K562 (cell line): Measurements from ENCODE around the gene AGPAT1. TPM values are rescaled to one million over a fixed set of nuclear protein-coding genes. Genes with fewer than 3 reads are reported as not detected.

ENCODE experiments used
- DDX20 ChIP-seq: fragments of 450-650 bp; IDR thresholded peaks from 2 replicates; pipeline ENCODE4 v1.6.1; 2016; ENCODE audit warnings: missing genetic modification characterization, low read depth, mild to moderate bottlenecking, missing compliant biosample characterization, moderate library complexity
- E2F3 ChIP-seq: fragments of 250-450 bp; sonication (Bioruptor Pico); IDR thresholded peaks from 2 replicates; pipeline ENCODE4 v1.4.0; 2020; ENCODE audit warnings: mild to moderate bottlenecking
- GATA2 ChIP-seq: sonication (generic); formaldehyde crosslinking; IDR thresholded peaks from 2 replicates; pipeline ENCODE4 v1.4.0; 2020; ENCODE audit warnings: mild to moderate bottlenecking, missing genetic modification reagents
- KAT8 ChIP-seq: fragments of 450-650 bp; IDR thresholded peaks from 2 replicates; pipeline ENCODE4 v1.6.1; 2016; ENCODE audit warnings: low read depth, mild to moderate bottlenecking
- KDM2B ChIP-seq: fragments of 250-450 bp; sonication (Bioruptor Pico); IDR thresholded peaks from 2 replicates; pipeline ENCODE4 v1.8.0; 2021; ENCODE audit warnings: mild to moderate bottlenecking, moderate library complexity
- NBN ChIP-seq: fragments of 450-650 bp; IDR thresholded peaks from 2 replicates; pipeline ENCODE4 v1.6.1; 2016; ENCODE audit warnings: low read depth, mild to moderate bottlenecking
- NFYB ChIP-seq: IDR thresholded peaks from 2 replicates; pipeline ENCODE4 v1.6.1; 2011; ENCODE audit warnings: mild to moderate bottlenecking, moderate library complexity; ENCODE audit not compliant: insufficient read length; ENCODE audit errors: extremely low read depth
- NONO ChIP-seq, 2 experiments: fragments of 200-400 bp in 1 of 2; fragments of 450-650 bp in 1 of 2; formaldehyde crosslinking in 1 of 2; IDR thresholded peaks; 2 replicates each; pipeline ENCODE4 v1.6.1; 2017; ENCODE audit warnings: low read depth in 2 of 2, mild to moderate bottlenecking in 2 of 2, moderate library complexity in 2 of 2, low read length in 1 of 2
- TCF3 ChIP-seq: sonication (generic); formaldehyde crosslinking; IDR thresholded peaks from 2 replicates; pipeline ENCODE4 v1.4.0; 2020; ENCODE audit warnings: mild to moderate bottlenecking, missing genetic modification reagents
- TCF7L2 ChIP-seq: fragments of 150-350 bp; IDR thresholded peaks from 2 replicates; pipeline ENCODE4 v1.6.1; 2016; ENCODE audit warnings: low read depth, mild to moderate bottlenecking, low read length, moderate library complexity
- TCFL5 ChIP-seq: fragments of 250-450 bp; sonication (Bioruptor Pico); conservative IDR thresholded peaks from 2 replicates; pipeline ENCODE4 v1.6.1; 2021; ENCODE audit warnings: mild to moderate bottlenecking, moderate library complexity, matching md5 sums
- ZNF398 ChIP-seq: fragments of 250-450 bp; sonication (Bioruptor Pico); IDR thresholded peaks from 2 replicates; pipeline ENCODE4 v1.8.0; 2021; ENCODE audit warnings: moderate library complexity, mild to moderate bottlenecking, inconsistent platforms
- polyA plus RNA-seq, 8 experiments: library from polyadenylated mRNA; depleted of rRNA in 4 of 8; stranded (reverse) in 5 of 8; unstranded in 3 of 8; fragments of >200 nt; fragmentation: Nextera tagmentation in 2 of 8; fragmentation: Illumina TruSeq in 1 of 8; extraction: Ambion mirVana in 2 of 8; extraction: Trizol in 1 of 8; gene quantifications; 2 replicates each; pipeline versions ENCODE4 v1.2.1 to v1.2.3, GENCODE V29; 2011 to 2014; ENCODE audit warnings: inconsistent platforms in 1 of 8, missing spikeins in 1 of 8
- total RNA-seq, 7 experiments: library from RNA; depleted of rRNA in 6 of 7; stranded (reverse); fragments of >200 nt in 6 of 7; fragmentation: Illumina TruSeq in 2 of 7; extraction: Trizol in 2 of 7; gene quantifications; 2 replicates each; pipeline versions ENCODE4 v1.2.1 to v1.2.3, GENCODE V29; 2011 to 2021; ENCODE audit warnings: low replicate concordance in 1 of 7
- TF ChIP-seq, protein P1 (sequence below): fragments of 250-450 bp; sonication (Bioruptor Pico); IDR thresholded peaks from 2 replicates; pipeline ENCODE4 v1.4.0; 2020; ENCODE audit warnings: mild to moderate bottlenecking
- TF ChIP-seq, protein P2 (sequence below): fragments of 250-450 bp; sonication (Bioruptor Pico); IDR thresholded peaks from 2 replicates; pipeline ENCODE4 v1.4.0; 2020
- TF ChIP-seq, protein P3 (sequence below), 3 experiments: fragments of 200-800 bp in 1 of 3; sonication (Bioruptor generic) in 1 of 3; sonication (generic) in 1 of 3; formaldehyde crosslinking in 1 of 3; IDR thresholded peaks; 2 replicates each; pipeline versions ENCODE4 v1.6.1 to v1.8.0; 2016 to 2022; ENCODE audit warnings: mild to moderate bottlenecking in 2 of 3, missing compliant biosample characterization in 2 of 3, missing genetic modification characterization in 2 of 3, missing genetic modification reagents in 1 of 3

Gene AGPAT1
- total and polyA plus RNA-seq, 9 of the 15 experiments (the other 6 are each of a cell fraction or from before 2014, with no cell fraction given) = 37.9 to 176 (median 69.4) TPM

DNA sequence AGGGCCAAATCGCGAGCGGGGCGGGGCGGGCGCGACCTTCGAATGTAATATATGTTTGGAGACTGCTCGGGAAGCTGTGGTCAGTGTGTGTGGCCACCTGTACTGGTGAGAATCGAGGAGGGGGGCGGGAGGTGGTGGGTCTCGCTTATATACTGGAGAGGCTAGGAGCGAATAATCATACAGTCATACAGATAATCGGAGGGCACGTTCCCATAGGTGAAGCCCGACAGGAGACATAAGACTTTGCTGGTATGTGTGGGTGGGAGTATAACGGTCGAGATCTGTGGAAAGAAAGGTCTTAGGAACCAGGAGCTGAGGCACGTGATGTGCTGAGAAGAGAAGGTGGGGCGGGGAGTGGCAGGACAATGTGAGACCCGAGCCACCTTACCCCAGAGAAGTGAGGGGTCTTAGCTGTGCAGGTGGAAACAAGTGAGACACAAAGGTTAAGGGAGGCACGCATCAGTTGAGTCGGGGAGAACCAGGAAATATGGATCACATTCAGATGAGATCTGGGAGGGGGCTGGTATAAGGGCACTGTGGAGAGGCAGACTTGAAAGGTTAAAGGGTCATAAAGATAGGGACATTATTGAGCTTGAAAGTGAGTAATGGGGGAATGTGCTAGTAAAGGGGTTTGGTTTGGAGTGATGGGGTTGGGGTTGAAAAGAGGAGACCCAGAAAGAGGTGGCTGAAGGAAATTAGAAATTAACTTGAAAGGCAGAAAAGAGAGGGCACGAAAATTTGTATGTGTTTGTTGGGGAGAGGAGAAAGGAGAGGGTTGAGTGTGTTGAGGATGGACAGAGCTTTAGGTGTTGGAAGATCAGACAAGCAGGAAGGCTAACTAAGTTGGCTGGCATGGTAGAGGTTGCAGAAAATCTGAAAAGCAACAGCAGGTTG is 2.9 kb upstream of the AGPAT1 start (continued):
- 0 out of 4 replicates have a peak, but pooled peaks of 1 of the 2 experiments have one; percentile 18 for TF ChIP-seq NONO (IDR thresholded peaks at IDR 0.05; ENCODE audit: low read depth in 2 of 2, low read length in 1 of 2)
- TF ChIP-seq, protein P1, sequence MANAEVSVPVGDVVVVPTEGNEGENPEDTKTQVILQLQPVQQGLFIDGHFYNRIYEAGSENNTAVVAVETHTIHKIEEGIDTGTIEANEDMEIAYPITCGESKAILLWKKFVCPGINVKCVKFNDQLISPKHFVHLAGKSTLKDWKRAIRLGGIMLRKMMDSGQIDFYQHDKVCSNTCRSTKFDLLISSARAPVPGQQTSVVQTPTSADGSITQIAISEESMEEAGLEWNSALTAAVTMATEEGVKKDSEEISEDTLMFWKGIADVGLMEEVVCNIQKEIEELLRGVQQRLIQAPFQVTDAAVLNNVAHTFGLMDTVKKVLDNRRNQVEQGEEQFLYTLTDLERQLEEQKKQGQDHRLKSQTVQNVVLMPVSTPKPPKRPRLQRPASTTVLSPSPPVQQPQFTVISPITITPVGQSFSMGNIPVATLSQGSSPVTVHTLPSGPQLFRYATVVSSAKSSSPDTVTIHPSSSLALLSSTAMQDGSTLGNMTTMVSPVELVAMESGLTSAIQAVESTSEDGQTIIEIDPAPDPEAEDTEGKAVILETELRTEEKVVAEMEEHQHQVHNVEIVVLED (CRISPR knock-in tag) = no peak
- no peak for TF ChIP-seq KAT8
- TF ChIP-seq TCF3 (CRISPR knock-in tag) = no peak
- no peak for TF ChIP-seq KDM2B (CRISPR knock-in tag)
- peak; percentile 28; the same call in 1 of the 2 replicates for TF ChIP-seq NBN
- TF ChIP-seq E2F3 (CRISPR knock-in tag) = 0 out of 2 replicates have a peak, but pooled peaks have one; percentile 15
- TF ChIP-seq, protein P2, sequence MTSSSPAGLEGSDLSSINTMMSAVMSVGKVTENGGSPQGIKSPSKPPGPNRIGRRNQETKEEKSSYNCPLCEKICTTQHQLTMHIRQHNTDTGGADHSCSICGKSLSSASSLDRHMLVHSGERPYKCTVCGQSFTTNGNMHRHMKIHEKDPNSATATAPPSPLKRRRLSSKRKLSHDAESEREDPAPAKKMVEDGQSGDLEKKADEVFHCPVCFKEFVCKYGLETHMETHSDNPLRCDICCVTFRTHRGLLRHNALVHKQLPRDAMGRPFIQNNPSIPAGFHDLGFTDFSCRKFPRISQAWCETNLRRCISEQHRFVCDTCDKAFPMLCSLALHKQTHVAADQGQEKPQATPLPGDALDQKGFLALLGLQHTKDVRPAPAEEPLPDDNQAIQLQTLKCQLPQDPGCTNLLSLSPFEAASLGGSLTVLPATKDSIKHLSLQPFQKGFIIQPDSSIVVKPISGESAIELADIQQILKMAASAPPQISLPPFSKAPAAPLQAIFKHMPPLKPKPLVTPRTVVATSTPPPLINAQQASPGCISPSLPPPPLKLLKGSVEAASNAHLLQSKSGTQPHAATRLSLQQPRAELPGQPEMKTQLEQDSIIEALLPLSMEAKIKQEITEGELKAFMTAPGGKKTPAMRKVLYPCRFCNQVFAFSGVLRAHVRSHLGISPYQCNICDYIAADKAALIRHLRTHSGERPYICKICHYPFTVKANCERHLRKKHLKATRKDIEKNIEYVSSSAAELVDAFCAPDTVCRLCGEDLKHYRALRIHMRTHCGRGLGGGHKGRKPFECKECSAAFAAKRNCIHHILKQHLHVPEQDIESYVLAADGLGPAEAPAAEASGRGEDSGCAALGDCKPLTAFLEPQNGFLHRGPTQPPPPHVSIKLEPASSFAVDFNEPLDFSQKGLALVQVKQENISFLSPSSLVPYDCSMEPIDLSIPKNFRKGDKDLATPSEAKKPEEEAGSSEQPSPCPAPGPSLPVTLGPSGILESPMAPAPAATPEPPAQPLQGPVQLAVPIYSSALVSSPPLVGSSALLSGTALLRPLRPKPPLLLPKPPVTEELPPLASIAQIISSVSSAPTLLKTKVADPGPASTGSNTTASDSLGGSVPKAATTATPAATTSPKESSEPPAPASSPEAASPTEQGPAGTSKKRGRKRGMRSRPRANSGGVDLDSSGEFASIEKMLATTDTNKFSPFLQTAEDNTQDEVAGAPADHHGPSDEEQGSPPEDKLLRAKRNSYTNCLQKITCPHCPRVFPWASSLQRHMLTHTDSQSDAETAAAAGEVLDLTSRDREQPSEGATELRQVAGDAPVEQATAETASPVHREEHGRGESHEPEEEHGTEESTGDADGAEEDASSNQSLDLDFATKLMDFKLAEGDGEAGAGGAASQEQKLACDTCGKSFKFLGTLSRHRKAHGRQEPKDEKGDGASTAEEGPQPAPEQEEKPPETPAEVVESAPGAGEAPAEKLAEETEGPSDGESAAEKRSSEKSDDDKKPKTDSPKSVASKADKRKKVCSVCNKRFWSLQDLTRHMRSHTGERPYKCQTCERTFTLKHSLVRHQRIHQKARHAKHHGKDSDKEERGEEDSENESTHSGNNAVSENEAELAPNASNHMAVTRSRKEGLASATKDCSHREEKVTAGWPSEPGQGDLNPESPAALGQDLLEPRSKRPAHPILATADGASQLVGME (CRISPR knock-in tag) = peak; percentile 22; the same call in 1 of the 2 replicates
- no peak for TF ChIP-seq TCF7L2
- TF ChIP-seq GATA2 (CRISPR knock-in tag) = peak; percentile 21; the same call in 1 of the 2 replicates
- no peak for TF ChIP-seq DDX20 (tag)
- TF ChIP-seq, protein P3, sequence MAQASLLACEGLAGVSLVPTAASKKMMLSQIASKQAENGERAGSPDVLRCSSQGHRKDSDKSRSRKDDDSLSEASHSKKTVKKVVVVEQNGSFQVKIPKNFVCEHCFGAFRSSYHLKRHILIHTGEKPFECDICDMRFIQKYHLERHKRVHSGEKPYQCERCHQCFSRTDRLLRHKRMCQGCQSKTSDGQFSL (CRISPR knock-in tag; IDR thresholded peaks at IDR 0.05) = peak; percentile 19; the same call in 1 of the 2 replicates
- TF ChIP-seq, protein P3 (tag; IDR thresholded peaks at IDR 0.05) = no peak
- no peak for TF ChIP-seq ZNF398
- TF ChIP-seq TCFL5 (CRISPR knock-in tag) = no peak
- no peak for TF ChIP-seq NFYB
